Measurements from ENCODE around the gene RPS2. TPM values are rescaled to one million over a fixed set of nuclear protein-coding genes. Genes with fewer than 3 reads are reported as not detected.
A peak's percentile ranks its signal among the peaks of the same experiment; 100 is the strongest.

RPS2 gene
- total RNA-seq, 2 experiments from 2014 or later, result 3,604 to 3,755 TPM

- peak in 1 of 14 experiments; percentile 31 for DNase-seq
- ChIA-PET CTCF (no interaction called here), POLR2A (interaction anchor here (1.8 kb wide), 1 partner anchor 11 kb away, joined by 5 read pairs; the partner anchor contains the start of gene RPS2)
- no peaks in the 10 kb centered on the region for H3K9me3 Mint-ChIP-seq
- no peak overlapping the region for H3K4me3 Mint-ChIP-seq
- no peak overlapping the region for H3K27ac ChIP-seq (ENCODE audit: low read depth in 1 of 2, low read length in 2 of 2)
- H3K4me3 ChIP-seq (ENCODE audit: low read length), result no peak overlapping the region
- intact Hi-C loops (cut with DNase I, micrococcal nuclease), result no loop called here
- ATAC-seq (ENCODE audit: poor library complexity), result no peak
- H3K27me3 Mint-ChIP-seq, result no peaks in the 10 kb centered on the region
- TF ChIP-seq, protein P1, sequence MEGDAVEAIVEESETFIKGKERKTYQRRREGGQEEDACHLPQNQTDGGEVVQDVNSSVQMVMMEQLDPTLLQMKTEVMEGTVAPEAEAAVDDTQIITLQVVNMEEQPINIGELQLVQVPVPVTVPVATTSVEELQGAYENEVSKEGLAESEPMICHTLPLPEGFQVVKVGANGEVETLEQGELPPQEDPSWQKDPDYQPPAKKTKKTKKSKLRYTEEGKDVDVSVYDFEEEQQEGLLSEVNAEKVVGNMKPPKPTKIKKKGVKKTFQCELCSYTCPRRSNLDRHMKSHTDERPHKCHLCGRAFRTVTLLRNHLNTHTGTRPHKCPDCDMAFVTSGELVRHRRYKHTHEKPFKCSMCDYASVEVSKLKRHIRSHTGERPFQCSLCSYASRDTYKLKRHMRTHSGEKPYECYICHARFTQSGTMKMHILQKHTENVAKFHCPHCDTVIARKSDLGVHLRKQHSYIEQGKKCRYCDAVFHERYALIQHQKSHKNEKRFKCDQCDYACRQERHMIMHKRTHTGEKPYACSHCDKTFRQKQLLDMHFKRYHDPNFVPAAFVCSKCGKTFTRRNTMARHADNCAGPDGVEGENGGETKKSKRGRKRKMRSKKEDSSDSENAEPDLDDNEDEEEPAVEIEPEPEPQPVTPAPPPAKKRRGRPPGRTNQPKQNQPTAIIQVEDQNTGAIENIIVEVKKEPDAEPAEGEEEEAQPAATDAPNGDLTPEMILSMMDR (IDR thresholded peaks at IDR 0.05), result no peak
- H3K27ac Mint-ChIP-seq, result no peak overlapping the region
- no peaks in the 10 kb centered on the region for H3K9me3 ChIP-seq (ENCODE audit: control insufficient read depth in 1 of 2, insufficient read depth in 1 of 2, low read length in 2 of 2)
- H3K36me3 ChIP-seq (ENCODE audit: insufficient read depth, low read length), result no peaks in the 10 kb centered on the region
- H3K4me1 Mint-ChIP-seq (ENCODE audit: low read depth), result no peaks in the 10 kb centered on the region
- H3K27me3 ChIP-seq (ENCODE audit: control insufficient read depth in 1 of 2, insufficient read depth in 2 of 2, low read length in 2 of 2), result no peaks in the 10 kb centered on the region
- H3K4me1 ChIP-seq (ENCODE audit: insufficient read depth, low read length), result peaks cover 3% of the 10 kb centered on the region
- H3K36me3 Mint-ChIP-seq (ENCODE audit: low read depth), result no peaks in the 10 kb centered on the region
Measured at GRCh38 chr16:1953734-1954133, 10.9 kb downstream of the RPS2 start.

- no peak for ATAC-seq (ENCODE audit: poor library complexity)
- CTCF ChIA-PET, result no interaction called here
- Mint-ChIP-seq H3K36me3 (ENCODE audit: low read depth) (no peaks in the 10 kb centered on the region), H3K9me3 (no peaks in the 10 kb centered on the region), H3K4me1 (ENCODE audit: low read depth) (no peaks in the 10 kb centered on the region), H3K27ac (no peak overlapping the region), H3K4me3 (no peak overlapping the region), H3K27me3 (no peaks in the 10 kb centered on the region)
- TF ChIP-seq, protein P1 (IDR thresholded peaks at IDR 0.05), result no peak
- Histone ChIP-seq H3K9me3 (ENCODE audit: control insufficient read depth in 1 of 2, insufficient read depth in 1 of 2, low read length in 2 of 2) (no peaks in the 10 kb centered on the region), H3K36me3 (ENCODE audit: insufficient read depth, low read length) (no peaks in the 10 kb centered on the region), H3K27me3 (ENCODE audit: control insufficient read depth in 1 of 2, insufficient read depth in 2 of 2, low read length in 2 of 2) (no peaks in the 10 kb centered on the region), H3K27ac (ENCODE audit: low read depth in 1 of 2, low read length in 2 of 2) (no peak overlapping the region), H3K4me3 (ENCODE audit: low read length) (no peak overlapping the region), H3K4me1 (ENCODE audit: insufficient read depth, low read length) (no peaks in the 10 kb centered on the region)
- intact Hi-C loops (cut with DNase I, micrococcal nuclease), result no loop called here
- POLR2A ChIA-PET, result interaction anchor here (2.0 kb wide), 1 partner anchor 14 kb away, joined by 7 read pairs; the partner anchor contains the start of gene RPS2
- DNase-seq, result no peak
Measured at GRCh38 chr16:1950559-1950958, 14.1 kb downstream of the RPS2 start.

DNA sequence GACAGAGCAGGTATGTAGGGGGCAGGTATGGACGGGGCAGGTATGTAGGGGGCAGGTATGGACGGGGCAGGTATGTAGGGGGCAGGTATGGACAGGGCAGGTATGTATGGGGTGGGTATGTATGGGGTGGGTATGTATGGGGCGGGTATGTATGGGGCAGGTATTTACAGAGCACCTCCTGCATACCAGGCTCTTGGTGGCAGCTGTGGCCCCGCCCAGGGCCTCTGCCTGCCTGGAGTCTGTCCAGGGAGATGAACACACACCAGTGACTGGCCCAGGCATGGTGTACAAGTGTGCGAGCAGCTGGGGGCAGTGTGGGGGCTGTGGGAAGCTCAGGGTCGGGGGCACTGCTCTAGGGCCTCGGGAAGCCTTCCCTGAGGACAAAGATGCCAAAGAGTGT lies 14.6 kb downstream of the RPS2 start:
- TF ChIP-seq, protein P1 (IDR thresholded peaks at IDR 0.05), result no peak
- DNase-seq, result no peak
- POLR2A ChIA-PET, result interaction anchor here (2.0 kb wide), 1 partner anchor 15 kb away, joined by 7 read pairs; the partner anchor contains the start of gene RPS2
- Mint-ChIP-seq H3K27ac (no peak overlapping the region), H3K9me3 (no peaks in the 10 kb centered on the region), H3K4me3 (no peak overlapping the region), H3K27me3 (no peaks in the 10 kb centered on the region), H3K36me3 (ENCODE audit: low read depth) (no peaks in the 10 kb centered on the region), H3K4me1 (ENCODE audit: low read depth) (no peaks in the 10 kb centered on the region)
- no peaks in the 10 kb centered on the region for H3K9me3 ChIP-seq (ENCODE audit: control insufficient read depth in 1 of 2, insufficient read depth in 1 of 2, low read length in 2 of 2)
- no peaks in the 10 kb centered on the region for H3K36me3 ChIP-seq (ENCODE audit: insufficient read depth, low read length)
- intact Hi-C loops (cut with DNase I, micrococcal nuclease), result no loop called here
- CTCF ChIA-PET, result no interaction called here
- H3K27ac ChIP-seq (ENCODE audit: low read depth in 1 of 2, low read length in 2 of 2), result no peak overlapping the region
- H3K4me3 ChIP-seq (ENCODE audit: low read length), result no peak overlapping the region
- no peak for ATAC-seq (ENCODE audit: poor library complexity)
- no peaks in the 10 kb centered on the region for H3K4me1 ChIP-seq (ENCODE audit: insufficient read depth, low read length)
- no peaks in the 10 kb centered on the region for H3K27me3 ChIP-seq (ENCODE audit: control insufficient read depth in 1 of 2, insufficient read depth in 2 of 2, low read length in 2 of 2)
